ENCODE results near the gene CFAP97D1. TPM values are rescaled to one million over a fixed set of nuclear protein-coding genes. Genes with fewer than 3 reads are reported as not detected.

Gene CFAP97D1
- total RNA-seq, 1 donor from 2014 or later = not detected

GRCh38 chr17:43830510-43831140 lies 50.4 kb downstream of the CFAP97D1 start:
- DNase-seq = no peak

- DNase-seq = no peak
Measured at GRCh38 chr17:43831633-43832032, 51.4 kb downstream of the CFAP97D1 start.

- peak; percentile 50 for DNase-seq
Measured at GRCh38 chr17:43832168-43832975, 52.1 kb downstream of the CFAP97D1 start.

- DNase-seq = peak; percentile 64
Measured at GRCh38 chr17:43832976-43833829, 53.0 kb downstream of the CFAP97D1 start, which contains the start of gene MPP3. Gene MPP3 (minus strand): TSS chr17:43833146. CDS start chr17:43831906, 1,240 bp downstream.

GRCh38 chr17:43834106-43834505 lies 53.9 kb downstream of the CFAP97D1 start:
- DNase-seq = no peak

Other genes with a start within 250 kb of the CFAP97D1 start
- 3.2 and 13.5 TPM in 2 replicates for gene ETV4, start 234.1 kb upstream of the CFAP97D1 start, total RNA-seq
- 0.05 and 1.4 TPM in 2 replicates for gene MEOX1, start 118.5 kb upstream of the CFAP97D1 start, total RNA-seq
- 0.05 TPM in 1 of 2 replicates, not detected in the other for gene SOST, start 21.6 kb upstream of the CFAP97D1 start, total RNA-seq
- 73.0 and 73.5 TPM in 2 replicates for gene DUSP3, start 1.5 kb upstream of the CFAP97D1 start, total RNA-seq
- 3.0 and 4.9 TPM in 2 replicates for gene MPP3, start 52.7 kb downstream of the CFAP97D1 start, total RNA-seq
- 0.05 and 0.34 TPM in 2 replicates for gene CD300LG, start 66.7 kb downstream of the CFAP97D1 start, total RNA-seq
- 0.34 and 0.84 TPM in 2 replicates for gene MPP2, start 127.1 kb downstream of the CFAP97D1 start, total RNA-seq
- gene PPY, start 162.0 kb downstream of the CFAP97D1 start, total RNA-seq = not detected in 2 replicates
- not detected in 2 replicates for gene PYY, start 173.5 kb downstream of the CFAP97D1 start, total RNA-seq
- gene NAGS, start 224.2 kb downstream of the CFAP97D1 start, total RNA-seq = 6.8 and 10.0 TPM in 2 replicates
- gene TMEM101, start 234.5 kb downstream of the CFAP97D1 start, total RNA-seq = 85.2 and 117 TPM in 2 replicates

All from dermis blood vessel endothelial cell (primary cell).